Measurements from ENCODE around the gene CA6.

DNA sequence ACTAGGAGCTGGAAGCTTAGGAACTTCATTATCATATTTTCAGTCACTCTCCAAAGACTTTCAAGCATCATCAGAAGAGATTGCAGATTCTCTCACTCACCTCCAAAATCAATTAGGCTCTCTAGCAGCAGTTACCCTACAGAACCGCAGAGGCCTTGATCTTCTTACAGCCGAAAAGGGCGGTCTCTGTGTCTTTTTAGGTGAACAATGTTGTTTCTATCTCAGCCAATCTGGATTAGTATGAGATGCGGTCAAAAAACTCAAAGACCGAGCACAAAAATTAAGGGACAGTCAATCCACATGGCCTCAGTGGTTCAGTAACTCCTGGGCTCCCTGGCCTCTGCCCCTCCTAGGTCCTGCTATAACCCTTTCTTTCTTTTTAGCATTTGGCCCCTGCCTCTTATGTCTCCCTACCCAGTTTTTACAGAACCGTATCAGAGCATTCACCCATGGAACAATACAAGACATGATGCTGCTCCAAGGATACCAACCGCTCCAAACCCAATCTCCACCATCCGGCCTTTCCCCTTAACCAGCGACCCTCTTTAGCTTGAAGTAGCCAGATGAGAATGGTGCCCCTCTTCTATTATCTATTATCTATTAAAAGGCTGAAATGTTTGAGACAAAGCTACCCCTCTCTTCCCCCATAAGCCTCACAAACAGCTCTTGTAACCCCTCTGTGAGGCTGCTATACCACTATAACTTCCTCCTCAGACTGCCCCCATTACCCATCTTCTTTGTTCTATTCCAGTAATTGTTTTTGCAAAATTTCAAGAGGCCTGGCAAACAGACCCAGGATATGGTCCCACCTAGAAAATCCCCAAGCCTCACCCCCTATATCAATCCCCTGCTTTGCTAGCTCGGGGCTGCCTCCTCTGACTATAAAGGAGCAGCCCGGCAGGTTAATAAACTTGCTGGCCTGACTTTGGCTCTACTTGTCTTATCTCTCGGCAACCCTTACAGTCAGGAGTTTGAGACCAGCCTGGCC is 18.7 kb upstream of the CA6 start:
- TF ChIP-seq, protein P1, sequence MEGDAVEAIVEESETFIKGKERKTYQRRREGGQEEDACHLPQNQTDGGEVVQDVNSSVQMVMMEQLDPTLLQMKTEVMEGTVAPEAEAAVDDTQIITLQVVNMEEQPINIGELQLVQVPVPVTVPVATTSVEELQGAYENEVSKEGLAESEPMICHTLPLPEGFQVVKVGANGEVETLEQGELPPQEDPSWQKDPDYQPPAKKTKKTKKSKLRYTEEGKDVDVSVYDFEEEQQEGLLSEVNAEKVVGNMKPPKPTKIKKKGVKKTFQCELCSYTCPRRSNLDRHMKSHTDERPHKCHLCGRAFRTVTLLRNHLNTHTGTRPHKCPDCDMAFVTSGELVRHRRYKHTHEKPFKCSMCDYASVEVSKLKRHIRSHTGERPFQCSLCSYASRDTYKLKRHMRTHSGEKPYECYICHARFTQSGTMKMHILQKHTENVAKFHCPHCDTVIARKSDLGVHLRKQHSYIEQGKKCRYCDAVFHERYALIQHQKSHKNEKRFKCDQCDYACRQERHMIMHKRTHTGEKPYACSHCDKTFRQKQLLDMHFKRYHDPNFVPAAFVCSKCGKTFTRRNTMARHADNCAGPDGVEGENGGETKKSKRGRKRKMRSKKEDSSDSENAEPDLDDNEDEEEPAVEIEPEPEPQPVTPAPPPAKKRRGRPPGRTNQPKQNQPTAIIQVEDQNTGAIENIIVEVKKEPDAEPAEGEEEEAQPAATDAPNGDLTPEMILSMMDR (IDR thresholded peaks at IDR 0.05; ENCODE audit: insufficient read depth, low read length, poor library complexity, severe bottlenecking) = no peak
- no peak for TF ChIP-seq EZH2phosphoT487 (conservative IDR thresholded peaks at IDR 0.05; ENCODE audit: low read length)
